HG02870 (cell line): ENCODE measurements around the gene MYH4.

Experiments used
- ATAC-seq: cut with Tn5 transposase; IDR thresholded peaks from one replicate; pipeline ENCODE4 v1.9.1; 2021; ENCODE audit warnings: mild to moderate bottlenecking, moderate library complexity; ENCODE audit not compliant: unreplicated experiment

Gene MYH4

GRCh38 chr17:10421900-10422542 is 47.3 kb downstream of the MYH4 start, which contains the start of gene MYH8:
Gene MYH8, minus strand, starts transcription at chr17:10421950. Its CDS starts 1,723 bp downstream, at chr17:10420227.
- no peak for ATAC-seq

GRCh38 chr17:10421211-10421610 is 48.1 kb downstream of the MYH4 start:
- no peak for ATAC-seq

- ATAC-seq = no peak
Observed at GRCh38 chr17:10420811-10421210, 48.5 kb downstream of the MYH4 start.

DNA sequence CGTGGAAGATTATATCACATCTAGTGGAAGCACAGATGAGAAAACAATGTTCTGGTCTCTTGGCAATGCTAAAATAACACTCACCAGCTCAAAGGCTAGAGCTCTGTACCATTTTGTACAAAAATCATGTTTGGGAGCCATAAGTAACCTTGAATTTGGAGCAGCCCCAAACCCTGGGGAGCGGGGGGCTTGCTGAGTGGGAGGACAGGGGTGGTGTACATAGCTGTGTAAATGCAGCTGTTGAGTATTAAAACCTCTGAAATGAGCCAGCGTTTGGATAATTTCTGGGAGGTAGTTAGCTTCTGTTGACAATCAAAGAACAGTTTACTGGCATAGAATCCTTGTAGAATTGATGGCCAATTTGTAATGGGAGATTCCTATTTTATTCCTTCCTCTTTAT is 51.9 kb downstream of the MYH4 start:
- no peak for ATAC-seq

GRCh38 chr17:10415161-10415560 is 54.2 kb downstream of the MYH4 start:
- ATAC-seq = no peak

DNA sequence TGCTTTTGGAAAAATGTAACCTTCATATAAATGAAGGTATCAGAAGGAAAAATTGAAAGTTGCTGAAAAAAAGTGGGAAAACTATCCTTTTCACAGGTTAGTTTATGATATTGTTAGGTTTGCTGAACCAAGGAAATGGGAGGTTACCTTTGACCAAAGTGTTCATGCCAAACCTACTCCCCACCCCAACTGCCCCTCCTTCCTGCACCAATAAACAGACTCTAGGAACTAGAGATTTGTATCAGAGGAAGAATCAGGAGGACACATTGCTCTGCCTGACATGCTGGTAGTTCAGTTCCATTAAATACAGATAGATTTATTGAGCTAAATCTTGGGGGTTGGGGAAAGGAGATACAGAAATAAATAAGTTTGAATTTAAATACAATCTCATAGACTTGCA is 65.8 kb downstream of the MYH4 start:
- ATAC-seq = no peak

DNA sequence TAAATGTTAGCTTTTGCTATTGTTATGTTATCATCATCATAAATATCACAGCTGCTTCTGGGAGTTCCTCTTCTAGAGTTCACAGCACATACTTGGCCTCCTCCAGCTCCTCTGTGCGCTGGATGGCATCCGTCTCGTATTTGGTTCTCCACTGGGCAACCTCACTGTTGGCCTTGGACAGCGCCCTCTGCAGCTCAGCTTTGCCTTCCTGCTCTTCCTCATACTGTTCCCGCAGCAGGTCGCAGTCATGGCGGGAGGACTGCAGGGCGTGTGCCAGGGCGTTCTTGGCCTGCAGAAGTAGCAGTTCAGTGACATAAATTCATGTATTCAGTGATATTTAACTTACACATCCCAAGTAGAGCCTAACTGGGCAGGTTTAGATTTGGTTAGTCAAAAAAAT is 71.0 kb downstream of the MYH4 start:
- ATAC-seq = no peak

DNA sequence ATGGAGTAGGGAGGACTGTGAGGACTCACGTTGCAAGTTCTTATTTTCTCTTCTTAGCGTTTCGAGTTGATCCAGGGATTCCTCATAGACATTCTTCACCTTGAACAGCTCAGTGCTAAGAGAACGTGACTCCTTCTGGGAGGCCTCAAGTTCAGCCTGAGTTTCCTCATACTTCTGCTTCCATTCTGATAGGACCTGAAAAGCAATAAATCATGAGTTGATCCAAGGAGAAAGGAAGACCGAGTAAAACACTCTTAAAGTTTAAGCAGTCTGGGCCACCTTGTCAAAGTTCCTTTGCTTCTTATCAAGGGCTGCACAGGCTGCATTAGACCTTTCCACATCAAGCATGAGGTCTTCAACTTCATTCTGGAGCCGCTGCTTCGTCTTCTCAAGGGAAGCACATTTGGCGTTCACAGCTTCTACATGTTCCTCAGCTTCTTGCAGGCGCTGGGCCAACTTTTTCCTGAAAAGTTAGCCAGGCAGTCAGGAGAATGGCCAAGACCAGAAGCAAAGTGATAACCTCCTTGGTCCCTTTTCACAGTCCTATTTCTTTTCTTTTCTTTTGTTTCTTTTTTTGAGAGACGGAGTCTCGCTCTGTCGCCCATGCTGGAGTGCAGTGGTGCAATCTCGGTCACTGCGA is 72.7 kb downstream of the MYH4 start:
- ATAC-seq = no peak

GRCh38 chr17:10394201-10394887 is 75.0 kb downstream of the MYH4 start:
- ATAC-seq = peak; percentile 67
